Gastroesophageal sphincter (tissue), 3 donors: ENCODE measurements around the gene NUS1.

Experiments used
- CTCF ChIP-seq, 4 experiments: fragments of 200-600 bp in 2 of 4; fragments of 450-650 bp in 2 of 4; sonication (generic) in 1 of 4; IDR thresholded peaks; one replicate each; pipeline ENCODE4 v1.5.1; 2017 to 2019; ENCODE audit warnings: antibody characterized with exemption in 4 of 4, mild to moderate bottlenecking in 2 of 4, moderate library complexity in 2 of 4
- EP300 ChIP-seq: sonication (generic); formaldehyde crosslinking; IDR thresholded peaks from one replicate; pipeline ENCODE4 v1.6.1; 2017; ENCODE audit warnings: antibody characterized with exemption, mild to moderate bottlenecking
- POLR2A ChIP-seq, 2 donors: fragments of 450-650 bp; IDR thresholded peaks; one replicate each; pipeline ENCODE4 v1.6.1; 2017; ENCODE audit warnings: antibody characterized with exemption in 2 of 2, mild to moderate bottlenecking in 2 of 2, moderate library complexity in 1 of 2
- POLR2AphosphoS5 ChIP-seq: sonication (generic); formaldehyde crosslinking; IDR thresholded peaks from one replicate; pipeline ENCODE4 v1.6.1; 2017; ENCODE audit warnings: antibody characterized with exemption

GRCh38 chr6:117684749-117685148, 9.5 kb downstream of the NUS1 start:
- no peak for TF ChIP-seq CTCF (IDR thresholded peaks at IDR 0.05)
- no peak for TF ChIP-seq POLR2A (IDR thresholded peaks at IDR 0.05)
- TF ChIP-seq EP300, result no peak
- TF ChIP-seq POLR2AphosphoS5, result no peak
